ENCODE measurements around the gene KAZN.

- TF ChIP-seq CTCF (optimal IDR thresholded peaks at IDR 0.05 in 1 of 3, IDR thresholded peaks at IDR 0.05 in 1 of 3, conservative IDR thresholded peaks at IDR 0.05 in 1 of 3; ENCODE audit: extremely low read depth in 1 of 3, insufficient read depth in 2 of 3, low read length in 3 of 3) (peak in 1 of 3 experiments; percentile 24), EZH2 (IDR thresholded peaks at IDR 0.05; ENCODE audit: low read length) (no peak)
These were observed 401.5 kb downstream of the KAZN start for GRCh38 chr1:15000030-15000429.
